Stimulated activated CD8-positive, alpha-beta memory T cell treated with anti-CD3 and anti-CD28 coated beads, Interleukin-4, amount 100 ng/mL, for 1 hour (primary cell): ENCODE data around the gene NDST3.

ENCODE experiments used
- DNase-seq, 2 donors: peaks; one replicate each; pipeline ENCODE4 v3.0.0-alpha.2; 2020; ENCODE audit warnings: low read depth in 2 of 2, low spot score in 1 of 2

Gene NDST3

DNA sequence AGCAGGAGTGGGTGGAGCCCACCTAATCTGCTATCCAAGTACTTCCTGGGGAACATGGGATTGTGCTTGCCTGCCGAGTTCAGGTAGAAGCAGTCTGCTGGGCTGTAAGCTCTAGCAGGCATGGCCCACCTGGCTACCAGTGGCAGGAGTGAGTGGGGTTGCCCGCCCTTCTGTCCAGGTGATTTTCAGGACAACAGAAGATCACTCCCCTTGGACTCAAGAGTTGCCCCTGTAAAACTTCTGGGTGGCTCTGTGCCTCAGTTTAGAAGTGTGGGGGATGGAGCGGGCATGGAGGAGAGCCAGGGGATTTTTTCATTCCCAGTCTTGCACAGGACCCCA, 43.5 kb downstream of the NDST3 start:
- no peak for DNase-seq

DNA sequence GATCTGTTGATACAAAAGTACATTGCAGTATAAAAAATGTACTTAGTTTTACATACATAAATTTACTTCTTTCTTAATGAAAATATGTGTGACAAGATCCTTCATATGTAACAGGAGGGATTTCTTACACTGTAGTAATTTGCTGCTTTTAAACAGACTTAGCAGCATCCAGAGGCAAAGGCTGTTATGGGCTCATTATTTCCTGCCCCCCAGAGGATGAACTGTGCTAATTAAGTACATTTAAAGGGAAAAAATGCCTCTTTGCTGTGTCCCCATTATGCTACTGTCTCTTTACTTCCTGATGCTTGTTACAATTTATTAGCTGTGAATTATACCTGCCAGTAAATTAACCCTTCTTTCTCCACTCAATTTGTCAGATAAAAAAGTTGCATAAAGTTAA, 47.1 kb downstream of the NDST3 start:
- no peak for DNase-seq

DNA sequence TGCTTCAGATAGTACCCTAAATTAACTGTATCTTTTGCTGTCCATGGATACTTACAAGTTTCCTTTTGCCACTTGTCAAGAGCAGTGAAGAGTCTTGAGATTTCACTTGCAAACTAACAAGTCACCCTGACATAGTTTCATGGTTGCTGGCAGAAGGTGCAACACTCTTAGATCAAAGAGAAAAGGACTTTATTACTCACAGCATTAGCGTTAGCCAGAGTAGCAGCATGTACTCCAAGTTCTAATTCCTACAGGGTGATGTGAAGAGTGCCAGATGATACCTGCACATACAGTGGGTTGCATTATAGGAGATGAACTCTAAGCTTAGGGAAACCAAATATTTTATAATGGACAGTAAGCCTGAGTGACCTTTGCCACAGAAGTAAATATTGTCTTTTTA, 47.9 kb downstream of the NDST3 start:
- no peak for DNase-seq

DNA sequence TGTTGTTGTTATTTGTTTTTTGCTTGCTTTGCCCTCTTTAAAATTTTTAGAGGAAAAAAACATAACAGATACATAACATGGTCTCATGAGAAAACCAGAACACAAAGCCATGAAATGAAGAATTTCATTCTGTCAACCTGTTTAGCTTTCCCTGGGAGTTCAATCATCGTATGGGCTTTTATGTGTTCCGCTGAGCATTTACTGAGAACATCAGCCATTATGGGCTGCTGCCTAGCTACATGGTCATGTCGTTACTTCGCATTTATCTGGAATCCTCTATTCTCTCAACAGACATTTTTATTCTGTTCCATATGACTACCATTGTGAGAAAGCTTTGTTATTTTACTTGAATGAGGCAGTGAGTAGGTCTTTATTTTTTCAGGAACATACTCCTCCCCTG, 51.4 kb downstream of the NDST3 start:
- no peak for DNase-seq

DNA sequence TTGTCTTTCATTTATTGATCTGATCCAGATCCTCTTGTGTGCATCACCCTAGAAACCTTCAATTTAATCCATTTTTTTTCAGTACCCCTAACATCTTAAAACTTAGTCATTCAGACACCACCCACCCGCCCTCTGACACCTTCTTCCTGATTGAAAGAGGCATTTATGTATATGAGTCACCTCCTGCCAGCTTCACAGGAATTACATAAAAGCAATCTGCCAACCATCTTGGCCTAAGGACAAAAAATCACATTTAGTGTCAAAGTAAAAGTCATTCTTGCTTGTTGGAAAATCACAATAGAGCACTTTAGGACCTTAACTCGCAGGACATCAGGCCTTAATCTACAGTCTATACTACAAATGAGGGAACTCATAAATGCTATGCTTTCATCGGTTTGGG, 52.1 kb downstream of the NDST3 start:
- no peak for DNase-seq

DNA sequence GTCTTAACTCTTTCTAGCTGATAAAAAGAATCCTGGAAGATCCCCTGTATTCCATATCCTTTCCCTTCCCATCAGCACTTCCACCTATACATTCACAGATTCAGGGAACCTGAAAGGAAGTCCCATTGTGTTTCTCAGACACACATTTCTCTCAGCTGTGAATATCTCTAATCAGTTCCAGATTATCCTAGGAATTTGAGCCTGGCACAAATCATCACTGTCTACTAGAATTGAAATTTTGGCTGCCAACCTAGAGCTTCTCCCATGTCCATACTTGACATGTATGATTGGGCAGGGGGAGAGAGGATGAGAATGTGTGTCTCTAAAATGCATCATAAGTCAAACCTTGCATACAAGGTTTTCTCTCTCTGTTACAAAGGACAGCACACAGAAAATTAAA, 53.1 kb downstream of the NDST3 start:
- no peak for DNase-seq

DNA sequence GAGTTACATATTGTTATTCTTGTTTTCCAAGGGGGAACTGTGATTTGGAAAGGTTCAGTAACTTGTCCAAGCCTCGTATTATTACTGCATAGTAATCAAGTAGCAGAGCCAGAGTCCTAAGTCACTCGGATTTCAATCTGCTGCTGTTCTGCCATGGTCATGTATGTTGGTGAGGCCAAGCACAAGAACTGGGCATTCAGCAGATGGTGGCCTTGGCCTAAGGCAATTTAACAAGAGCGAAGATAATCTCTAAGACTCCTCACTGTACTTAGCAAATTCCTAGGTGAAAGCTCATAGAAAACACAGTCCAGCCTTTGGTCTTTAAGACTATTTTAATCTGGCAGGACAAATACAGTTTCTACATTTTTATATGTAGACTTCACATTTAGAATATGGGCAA, 64.8 kb downstream of the NDST3 start:
- no peak for DNase-seq

DNA sequence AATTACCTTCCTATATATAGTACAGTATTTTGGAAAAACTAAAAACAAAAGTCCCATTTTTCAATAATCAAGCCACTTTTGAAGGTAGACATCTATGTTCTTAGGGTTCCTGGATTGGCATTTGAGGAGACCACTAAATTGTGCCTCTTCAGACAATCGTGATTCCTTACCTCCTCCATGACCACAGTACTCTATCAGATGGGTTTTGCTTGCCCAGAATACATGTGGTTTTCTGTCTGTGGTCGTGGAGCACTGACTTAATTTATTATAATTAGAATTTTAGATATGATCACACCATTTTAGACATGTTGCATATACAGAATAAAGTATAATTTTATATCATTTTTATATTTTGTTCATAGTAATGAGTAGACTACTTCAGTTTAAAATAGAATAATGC, 67.9 kb downstream of the NDST3 start:
- no peak for DNase-seq

DNA sequence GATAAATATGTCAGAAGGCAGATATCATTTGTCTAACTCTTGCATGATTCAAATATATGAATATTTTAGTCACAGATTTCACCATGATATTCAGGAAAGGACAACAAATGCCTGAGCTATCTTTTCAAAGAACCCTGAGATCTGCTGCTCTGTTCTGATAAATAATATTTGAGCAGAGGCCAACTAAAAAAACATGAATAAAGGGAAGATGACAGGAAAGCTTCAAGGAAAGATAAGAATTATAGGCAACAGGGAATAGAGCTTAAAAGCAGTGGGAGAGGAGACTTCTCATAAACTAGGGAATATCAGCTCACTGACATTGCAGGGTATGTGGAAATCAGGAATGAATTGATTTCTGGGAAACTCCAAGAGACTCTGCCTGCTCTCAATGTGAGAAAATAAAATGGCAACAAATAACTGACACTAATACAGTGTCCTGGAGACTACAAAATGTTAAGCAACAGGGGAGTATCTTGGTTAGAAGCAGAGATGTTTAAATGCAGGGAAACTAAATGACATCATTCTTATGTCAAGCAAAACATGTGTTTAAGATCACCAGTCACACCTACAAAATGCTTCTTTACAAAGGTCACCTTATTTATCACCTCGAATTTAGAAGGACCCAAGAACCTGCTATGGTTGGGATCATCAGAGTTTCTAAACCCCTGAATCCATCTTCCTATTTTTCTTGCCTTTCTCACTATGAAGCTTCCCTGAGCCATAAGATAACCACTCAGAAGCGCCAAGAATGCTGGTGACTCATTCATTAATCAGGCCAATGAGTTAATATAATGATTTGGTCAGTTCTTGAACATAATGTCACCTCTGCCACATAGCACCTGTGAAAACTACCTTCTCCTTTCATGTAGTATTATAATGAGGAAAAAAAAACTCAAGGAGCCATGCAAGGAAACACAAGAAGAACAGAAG, 78.1 kb downstream of the NDST3 start:
- DNase-seq: no peak

DNA sequence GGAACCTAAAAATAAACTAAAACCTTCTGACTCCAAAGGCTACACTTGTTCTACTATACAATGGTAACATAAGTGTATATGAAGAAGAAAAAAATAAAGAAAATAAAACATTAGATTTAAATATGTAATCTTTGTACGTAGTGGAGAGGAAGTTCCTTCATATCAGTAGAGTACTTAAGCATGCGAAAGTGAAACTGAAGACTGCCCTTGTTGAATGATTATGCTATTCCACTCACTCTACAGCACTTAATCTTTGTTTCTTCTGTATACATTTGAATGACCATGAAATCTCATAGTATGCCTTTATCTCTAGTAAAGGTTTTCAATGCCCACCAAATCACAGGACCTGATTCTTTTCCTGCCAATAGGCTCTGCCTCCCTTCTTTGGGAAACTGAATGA, 78.9 kb downstream of the NDST3 start:
- DNase-seq: no peak

DNA sequence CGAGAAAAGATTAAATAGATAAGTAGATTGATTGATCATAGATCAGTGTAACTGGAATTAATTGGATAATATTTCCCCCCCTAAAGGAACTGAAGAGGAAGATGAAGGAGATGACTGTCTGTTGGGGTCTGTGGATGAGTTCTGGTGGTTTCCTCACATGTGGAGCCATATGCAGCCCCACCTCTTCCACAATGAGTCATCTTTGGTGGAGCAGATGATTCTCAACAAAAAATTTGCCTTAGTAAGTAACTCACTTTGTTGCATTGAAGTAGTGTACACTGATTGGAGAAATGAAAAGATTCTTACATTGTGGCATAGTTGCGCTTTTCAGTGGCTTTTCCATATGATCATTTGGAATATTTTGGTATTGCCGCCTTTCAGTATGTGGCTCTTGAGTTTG, 80.4 kb downstream of the NDST3 start:
- no peak for DNase-seq

DNA sequence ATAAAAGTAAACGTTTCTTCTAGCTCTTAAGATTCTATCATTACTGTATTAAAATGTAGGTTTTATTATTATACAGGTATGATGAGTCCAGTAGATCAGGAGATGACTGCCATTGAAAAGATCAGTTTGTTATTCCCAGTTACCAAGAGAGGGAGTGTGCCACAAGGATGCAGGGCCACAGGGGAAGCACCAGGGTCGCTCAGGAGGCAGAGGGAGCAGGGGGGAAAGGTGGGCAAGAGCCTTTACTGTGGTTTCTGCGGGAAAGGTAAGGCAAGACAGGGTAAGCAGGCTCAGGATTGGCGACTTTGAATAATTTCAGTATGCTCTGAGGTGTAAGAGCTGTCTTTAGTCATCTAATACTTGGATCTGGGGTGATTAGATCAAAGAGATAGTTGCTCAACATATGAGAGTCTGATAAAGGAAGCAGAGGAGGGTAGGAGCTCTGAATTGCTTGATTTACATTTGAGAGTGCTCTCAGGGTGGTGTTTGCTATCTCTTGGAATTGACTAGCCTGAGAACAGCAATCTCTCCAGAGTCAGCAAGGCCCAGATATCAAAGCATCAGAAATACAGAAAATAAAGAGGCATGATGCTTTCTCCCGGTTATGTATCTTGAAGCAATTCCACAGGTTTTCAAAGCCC, 86.0 kb downstream of the NDST3 start:
- no peak for DNase-seq

DNA sequence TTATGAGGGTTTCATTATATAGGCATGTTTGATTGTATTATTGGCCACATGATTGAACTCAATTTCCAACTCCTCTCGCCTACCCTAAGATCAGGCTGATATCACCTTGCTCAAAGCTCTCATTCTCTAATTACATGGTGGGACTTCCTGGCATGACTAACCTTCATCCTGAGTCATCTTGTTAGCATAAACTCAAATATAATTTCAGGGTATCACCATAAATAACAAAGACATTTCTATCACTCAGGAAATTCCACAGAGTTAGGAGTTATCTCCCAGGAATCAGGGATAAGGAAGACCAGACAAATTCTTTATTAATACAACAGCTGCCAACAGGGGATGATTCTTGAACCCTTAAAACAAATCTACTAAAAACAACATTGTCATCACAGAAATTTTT, 90.7 kb downstream of the NDST3 start:
- DNase-seq: no peak

DNA sequence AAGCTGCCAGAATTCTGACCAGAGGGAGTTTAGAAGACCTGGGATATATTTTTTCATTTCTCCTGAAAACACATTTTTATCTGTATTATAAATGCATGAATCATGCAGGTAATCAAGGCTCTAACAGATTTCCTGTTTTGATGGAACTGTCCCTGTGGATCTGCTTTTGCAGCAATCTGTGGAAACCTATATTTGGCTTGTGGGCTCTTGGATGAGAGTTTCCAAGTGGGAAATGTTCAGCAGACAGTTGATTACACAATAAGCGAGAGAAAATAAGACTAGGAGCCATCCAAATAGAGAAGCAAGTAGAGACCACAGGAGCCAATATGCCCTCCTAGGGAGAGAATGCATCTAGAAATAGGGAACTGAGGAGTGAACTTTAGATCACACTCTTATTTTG, 105.0 kb downstream of the NDST3 start:
- DNase-seq: no peak

DNA sequence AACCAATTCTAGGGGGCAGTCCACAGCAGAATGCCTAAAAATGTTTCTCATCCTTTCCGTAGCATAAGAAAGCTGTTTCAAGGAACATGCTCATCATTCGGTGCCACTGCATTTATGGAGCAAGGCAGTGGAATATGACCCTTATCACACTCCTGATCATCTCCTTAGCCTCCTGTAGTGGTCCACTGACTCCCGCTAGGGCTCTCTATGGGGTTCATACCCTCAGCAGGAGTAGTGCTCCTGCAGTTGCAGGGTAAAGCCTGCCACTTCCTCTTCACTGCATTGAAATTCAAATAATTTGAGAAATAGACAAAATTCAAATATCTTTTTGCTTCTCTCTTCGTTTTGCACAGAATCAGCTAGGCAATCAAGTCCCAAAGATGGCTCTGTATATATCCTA, 107.0 kb downstream of the NDST3 start:
- no peak for DNase-seq

DNA sequence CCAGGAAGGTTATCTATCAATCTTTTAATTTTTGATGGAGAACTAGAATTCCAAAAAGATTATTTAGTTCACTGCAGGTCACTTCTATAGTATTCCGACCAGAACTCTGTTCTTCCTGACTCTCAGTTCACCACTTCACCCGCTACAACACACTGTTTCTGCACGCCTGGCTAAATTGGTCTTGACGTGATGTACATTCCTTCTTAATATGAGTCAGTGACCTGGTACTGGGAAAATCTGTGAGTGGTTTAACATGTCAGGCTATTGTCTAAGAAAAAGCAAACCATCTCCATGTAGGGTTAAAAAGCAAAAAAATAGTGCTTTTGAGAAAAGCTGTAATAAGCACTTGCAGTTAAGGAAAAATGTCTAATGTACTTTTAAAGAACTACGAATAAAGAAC, 120.4 kb downstream of the NDST3 start:
- DNase-seq: no peak

DNA sequence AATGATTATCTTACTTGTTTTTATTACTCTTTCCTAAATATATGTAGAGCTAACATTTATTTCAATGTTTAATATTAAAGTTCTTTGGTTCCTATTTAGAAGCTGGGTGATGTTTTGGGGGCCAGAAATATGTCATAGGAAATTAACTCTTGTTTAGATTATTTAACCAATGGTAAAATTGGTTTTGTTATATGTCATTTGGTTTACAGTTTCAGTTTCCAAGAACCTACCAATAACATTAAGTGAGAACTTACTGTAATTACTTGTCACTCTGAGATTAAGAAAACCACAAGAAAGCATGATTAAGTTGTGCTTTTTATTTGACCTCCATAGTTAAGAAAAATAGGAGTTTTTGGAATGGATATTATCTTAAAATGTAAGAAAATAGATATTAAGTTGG, 121.2 kb downstream of the NDST3 start:
- no peak for DNase-seq

DNA sequence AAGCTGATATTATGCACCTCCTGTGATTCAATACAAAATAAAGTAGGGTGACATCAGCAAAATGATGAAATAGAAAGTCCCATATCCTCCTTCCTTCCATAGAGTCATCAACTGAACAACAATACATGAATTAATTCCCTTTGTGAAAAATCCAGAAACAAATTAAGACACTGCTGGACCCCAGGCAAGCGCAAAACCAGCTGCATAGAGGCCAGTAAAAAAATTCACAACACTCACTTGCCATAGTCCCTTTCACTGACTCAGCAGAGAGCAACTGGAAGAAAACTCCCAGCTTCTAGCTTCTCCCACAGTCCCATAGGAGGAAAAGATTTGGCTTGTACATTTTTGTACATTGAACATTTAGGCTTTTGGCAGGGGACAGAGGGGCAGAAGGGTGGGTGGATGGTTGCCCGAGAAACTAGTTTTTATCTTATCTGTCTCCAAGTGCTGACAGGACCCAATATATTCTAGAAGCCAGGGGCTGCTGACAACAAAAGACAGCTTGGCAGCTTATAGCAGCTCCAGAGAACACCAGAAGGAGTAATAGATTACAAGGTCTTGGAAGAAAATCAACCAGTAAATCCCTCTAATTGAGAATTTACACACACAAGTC, 124.6 kb downstream of the NDST3 start:
- DNase-seq: no peak

DNA sequence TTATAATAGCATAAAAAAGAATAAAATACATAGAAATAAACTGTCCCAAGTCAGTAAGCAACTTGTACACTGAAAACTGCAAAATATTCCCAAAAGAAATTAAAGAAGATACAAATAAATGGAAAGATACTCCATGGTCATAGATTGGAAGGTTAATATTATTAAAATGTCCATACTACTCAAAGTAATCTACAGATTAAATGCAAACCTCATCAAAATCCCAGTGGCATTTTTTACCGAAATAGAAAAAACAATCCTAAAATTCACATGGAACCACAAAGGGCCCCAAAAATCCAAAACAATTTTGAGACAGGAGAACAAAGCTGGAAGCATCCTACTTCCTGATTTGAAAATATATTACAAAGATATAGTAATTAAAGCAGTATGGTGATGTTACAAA, 133.0 kb downstream of the NDST3 start:
- no peak for DNase-seq

DNA sequence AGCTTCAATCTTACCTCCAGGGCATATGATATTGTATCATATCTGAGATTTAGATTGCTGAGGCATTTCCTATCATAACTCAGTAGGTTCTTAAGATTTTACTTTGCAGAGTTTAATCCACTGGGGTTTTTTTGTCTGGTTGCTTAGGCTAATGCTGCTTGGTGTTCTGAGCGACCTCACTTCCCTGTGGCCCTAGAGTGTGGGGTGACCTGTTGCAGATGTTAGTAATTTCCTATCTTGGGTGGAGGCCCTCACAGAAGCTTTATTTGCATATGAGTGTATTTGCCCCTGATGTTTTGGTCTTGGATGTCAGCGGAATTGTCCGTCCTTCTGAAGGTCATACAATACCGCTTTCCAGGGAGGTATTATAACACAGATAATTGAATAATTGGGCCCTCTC, 137.1 kb downstream of the NDST3 start:
- DNase-seq: no peak

DNA sequence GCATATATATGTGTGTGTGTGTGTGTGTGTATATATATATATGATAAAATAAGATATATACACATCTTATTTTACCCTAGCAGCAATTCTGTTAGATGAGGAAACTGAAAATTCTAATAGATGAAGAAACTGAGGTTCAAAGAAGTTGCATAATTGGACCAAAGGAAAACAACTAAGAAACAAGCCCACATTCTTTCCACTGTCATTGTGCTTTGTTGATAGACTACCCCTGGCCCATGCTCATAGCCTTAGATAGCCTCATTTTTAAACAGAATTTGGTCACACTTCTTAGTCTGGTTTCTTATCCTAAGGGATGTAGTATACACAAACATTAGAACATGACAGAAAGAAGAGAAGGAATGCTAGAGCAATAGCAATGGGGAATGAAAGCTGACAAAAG, 138.8 kb downstream of the NDST3 start:
- DNase-seq: no peak

DNA sequence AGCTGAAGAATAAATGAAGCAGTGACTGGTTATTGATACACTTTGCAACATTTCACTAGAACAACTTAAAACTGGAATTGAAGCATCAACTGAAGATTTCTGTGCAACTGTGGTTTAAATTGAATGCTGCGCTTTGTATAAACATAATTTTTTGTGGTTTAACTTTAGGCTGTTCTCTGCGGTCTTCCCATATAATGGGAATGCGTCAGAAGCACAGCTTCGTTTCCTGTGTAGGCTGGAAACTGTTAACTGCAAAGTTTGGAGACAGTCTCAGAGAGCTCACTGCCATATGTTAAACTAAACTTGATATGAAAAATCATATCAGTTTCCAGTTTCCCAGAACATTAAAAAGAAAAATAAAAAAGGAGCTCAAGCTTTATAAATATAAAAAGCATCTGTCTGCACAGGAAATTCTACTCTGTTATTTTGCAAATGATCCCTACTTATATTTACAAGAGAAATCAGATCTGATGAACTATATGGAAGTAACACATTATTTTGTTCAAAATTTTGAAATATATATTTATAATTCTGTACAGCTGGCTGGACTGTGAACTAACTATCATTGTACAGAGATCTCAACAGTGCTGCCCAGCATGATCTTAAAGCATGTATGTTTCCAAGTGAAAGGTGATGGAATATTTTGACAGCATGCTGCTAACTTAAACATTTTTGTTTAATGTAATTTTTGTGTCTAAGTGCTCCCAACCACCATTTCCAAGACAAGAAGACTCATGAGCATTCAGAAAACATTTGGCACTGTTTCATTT, 139.9 kb downstream of the NDST3 start:
- no peak for DNase-seq
